ENCODE measurements around the gene LSMEM2.

Gene LSMEM2

GRCh38 chr3:50293079-50293801, 14.4 kb downstream of the LSMEM2 start:
- Histone ChIP-seq H2AFZ (ENCODE audit: low read length) (no peak overlapping the region), H3K4me2 (ENCODE audit: low read depth, low read length, poor library complexity, severe bottlenecking) (peak overlapping the region; percentile 84), H3K9me3 (ENCODE audit: insufficient read depth, low read depth, low read length) (no peaks in the 10 kb centered on the region), H3K9me2 (replicated peaks; ENCODE audit: low read depth, low read length) (no peaks in the 10 kb centered on the region), H4K20me1 (ENCODE audit: insufficient read depth, low read length, poor library complexity, severe bottlenecking) (peaks cover 3% of the 10 kb centered on the region), H3K4me3 (ENCODE audit: low read length, poor library complexity, severe bottlenecking) (peak overlapping the region; percentile 72), H3K79me2 (ENCODE audit: insufficient read depth, low read length) (peaks cover 40% of the 10 kb centered on the region), H3F3A (ENCODE audit: low read depth) (no peaks in the 10 kb centered on the region), H3K4me1 (ENCODE audit: insufficient read depth, low read length, poor library complexity, severe bottlenecking) (peaks cover 24% of the 10 kb centered on the region), H3K36me3 (ENCODE audit: insufficient read depth, low read length) (peaks cover 8% of the 10 kb centered on the region; the same call in 1 of the 2 replicates), H3K27me3 (ENCODE audit: insufficient read depth, low read length, poor library complexity, severe bottlenecking) (no peaks in the 10 kb centered on the region), H3K9ac (ENCODE audit: low read depth, low read length, poor library complexity, severe bottlenecking) (peak overlapping the region; percentile 74)
- no peak for TF ChIP-seq CTCF (conservative IDR thresholded peaks at IDR 0.05; ENCODE audit: low read length)
- no peak for TF ChIP-seq EZH2phosphoT487 (IDR thresholded peaks at IDR 0.05; ENCODE audit: borderline replicate concordance)

GRCh38 chr3:50294089-50294488, 15.2 kb downstream of the LSMEM2 start:
- Histone ChIP-seq H2AFZ (ENCODE audit: low read length) (no peak overlapping the region), H3K9ac (ENCODE audit: low read depth, low read length, poor library complexity, severe bottlenecking) (no peak overlapping the region), H3K9me2 (replicated peaks; ENCODE audit: low read depth, low read length) (no peaks in the 10 kb centered on the region), H3K36me3 (ENCODE audit: insufficient read depth, low read length) (no peaks in the 10 kb centered on the region), H3F3A (ENCODE audit: low read depth) (no peaks in the 10 kb centered on the region), H3K27me3 (ENCODE audit: insufficient read depth, low read length, poor library complexity, severe bottlenecking) (no peaks in the 10 kb centered on the region), H3K4me3 (ENCODE audit: low read length, poor library complexity, severe bottlenecking) (no peak overlapping the region), H3K9me3 (ENCODE audit: insufficient read depth, low read depth, low read length) (no peaks in the 10 kb centered on the region), H4K20me1 (ENCODE audit: insufficient read depth, low read length, poor library complexity, severe bottlenecking) (peaks cover 7% of the 10 kb centered on the region), H3K4me1 (ENCODE audit: insufficient read depth, low read length, poor library complexity, severe bottlenecking) (peaks cover 24% of the 10 kb centered on the region), H3K79me2 (ENCODE audit: insufficient read depth, low read length) (peaks cover 44% of the 10 kb centered on the region), H3K4me2 (ENCODE audit: low read depth, low read length, poor library complexity, severe bottlenecking) (no peak overlapping the region)
- TF ChIP-seq EZH2phosphoT487 (IDR thresholded peaks at IDR 0.05; ENCODE audit: borderline replicate concordance) (no peak), CTCF (conservative IDR thresholded peaks at IDR 0.05; ENCODE audit: low read length) (no peak)

- peaks cover 42% of the 10 kb centered on the region for H3K79me2 ChIP-seq (ENCODE audit: insufficient read depth, low read length)
- no peaks in the 10 kb centered on the region for H3K9me3 ChIP-seq (ENCODE audit: insufficient read depth, low read depth, low read length)
- no peaks in the 10 kb centered on the region for H3K9me2 ChIP-seq (replicated peaks; ENCODE audit: low read depth, low read length)
- H2AFZ ChIP-seq (ENCODE audit: low read length): no peak overlapping the region
- no peaks in the 10 kb centered on the region for H3K27me3 ChIP-seq (ENCODE audit: insufficient read depth, low read length, poor library complexity, severe bottlenecking)
- TF ChIP-seq CTCF (conservative IDR thresholded peaks at IDR 0.05; ENCODE audit: low read length) (no peak), EZH2phosphoT487 (IDR thresholded peaks at IDR 0.05; ENCODE audit: borderline replicate concordance) (no peak)
- no peak overlapping the region for H3K4me3 ChIP-seq (ENCODE audit: low read length, poor library complexity, severe bottlenecking)
- no peaks in the 10 kb centered on the region for H3F3A ChIP-seq (ENCODE audit: low read depth)
- H4K20me1 ChIP-seq (ENCODE audit: insufficient read depth, low read length, poor library complexity, severe bottlenecking): peaks cover 7% of the 10 kb centered on the region
- H3K4me2 ChIP-seq (ENCODE audit: low read depth, low read length, poor library complexity, severe bottlenecking): no peak overlapping the region
- no peak overlapping the region for H3K9ac ChIP-seq (ENCODE audit: low read depth, low read length, poor library complexity, severe bottlenecking)
- H3K4me1 ChIP-seq (ENCODE audit: insufficient read depth, low read length, poor library complexity, severe bottlenecking): peaks cover 27% of the 10 kb centered on the region
- H3K36me3 ChIP-seq (ENCODE audit: insufficient read depth, low read length): no peaks in the 10 kb centered on the region
Observed at GRCh38 chr3:50294492-50295403, 15.9 kb downstream of the LSMEM2 start.

Measured in Loucy (cell line).